Measurements from ENCODE around the gene SDK1.

Gene SDK1

GRCh38 chr7:3312583-3312982, 11.5 kb downstream of the SDK1 start:
- no peaks in the 10 kb centered on the region for H3K9me3 ChIP-seq (ENCODE audit: insufficient read depth, low read length, severe bottlenecking)
- no peaks in the 10 kb centered on the region for H3K79me2 ChIP-seq (ENCODE audit: insufficient read depth, low read length)
- no peaks in the 10 kb centered on the region for H3K4me1 ChIP-seq (ENCODE audit: insufficient read depth, low read length)
- no peak for ATAC-seq (ENCODE audit: insufficient read depth, low read depth)
- no peak overlapping the region for H3K4me2 ChIP-seq (ENCODE audit: insufficient read depth, low read length)
- no peak overlapping the region for H3K27ac ChIP-seq (ENCODE audit: low read length)
- H3K4me3 ChIP-seq (ENCODE audit: low read depth in 1 of 2, low read length in 2 of 2), result no peak overlapping the region
- H3K9ac ChIP-seq (ENCODE audit: low read depth, low read length), result no peak overlapping the region
- H2AFZ ChIP-seq (ENCODE audit: low read depth, low read length), result no peak overlapping the region
- H3K27me3 ChIP-seq (ENCODE audit: insufficient read depth, low read length, poor library complexity), result peaks cover 26% of the 10 kb centered on the region
- DNase-seq, result no peak
- no peaks in the 10 kb centered on the region for H3K36me3 ChIP-seq (ENCODE audit: insufficient read depth, low read length)
- TF ChIP-seq EZH2 (IDR thresholded peaks at IDR 0.05; ENCODE audit: borderline replicate concordance, low read depth, low read length, severe bottlenecking), result no peak
- TF ChIP-seq CTCF (IDR thresholded peaks at IDR 0.05; ENCODE audit: borderline replicate concordance, extremely low read depth, low read length, poor library complexity, severe bottlenecking), result no peak
- H4K20me1 ChIP-seq (ENCODE audit: insufficient read depth, low read length), result no peaks in the 10 kb centered on the region

GRCh38 chr7:3318874-3319273, 17.8 kb downstream of the SDK1 start:
- no peak for TF ChIP-seq EZH2 (IDR thresholded peaks at IDR 0.05; ENCODE audit: borderline replicate concordance, low read depth, low read length, severe bottlenecking)
- TF ChIP-seq CTCF (IDR thresholded peaks at IDR 0.05; ENCODE audit: borderline replicate concordance, extremely low read depth, low read length, poor library complexity, severe bottlenecking), result no peak
- Histone ChIP-seq H3K36me3 (ENCODE audit: insufficient read depth, low read length) (no peaks in the 10 kb centered on the region), H3K4me2 (ENCODE audit: insufficient read depth, low read length) (no peak overlapping the region), H3K27me3 (ENCODE audit: insufficient read depth, low read length, poor library complexity) (peaks cover 33% of the 10 kb centered on the region), H4K20me1 (ENCODE audit: insufficient read depth, low read length) (no peaks in the 10 kb centered on the region), H3K4me3 (ENCODE audit: low read depth in 1 of 2, low read length in 2 of 2) (no peak overlapping the region), H3K4me1 (ENCODE audit: insufficient read depth, low read length) (no peaks in the 10 kb centered on the region), H3K9ac (ENCODE audit: low read depth, low read length) (no peak overlapping the region), H2AFZ (ENCODE audit: low read depth, low read length) (no peak overlapping the region), H3K79me2 (ENCODE audit: insufficient read depth, low read length) (no peaks in the 10 kb centered on the region), H3K9me3 (ENCODE audit: insufficient read depth, low read length, severe bottlenecking) (no peaks in the 10 kb centered on the region), H3K27ac (ENCODE audit: low read length) (no peak overlapping the region)
- DNase-seq (no peak), ATAC-seq (ENCODE audit: insufficient read depth, low read depth) (no peak)

- Histone ChIP-seq H3K36me3 (ENCODE audit: insufficient read depth, low read length) (no peaks in the 10 kb centered on the region), H3K27ac (ENCODE audit: low read length) (no peak overlapping the region), H3K9me3 (ENCODE audit: insufficient read depth, low read length, severe bottlenecking) (no peaks in the 10 kb centered on the region), H3K4me1 (ENCODE audit: insufficient read depth, low read length) (no peaks in the 10 kb centered on the region), H2AFZ (ENCODE audit: low read depth, low read length) (no peak overlapping the region), H3K4me3 (ENCODE audit: low read depth in 1 of 2, low read length in 2 of 2) (no peak overlapping the region), H3K9ac (ENCODE audit: low read depth, low read length) (no peak overlapping the region), H4K20me1 (ENCODE audit: insufficient read depth, low read length) (no peaks in the 10 kb centered on the region), H3K79me2 (ENCODE audit: insufficient read depth, low read length) (no peaks in the 10 kb centered on the region), H3K27me3 (ENCODE audit: insufficient read depth, low read length, poor library complexity) (peaks cover 31% of the 10 kb centered on the region), H3K4me2 (ENCODE audit: insufficient read depth, low read length) (no peak overlapping the region)
- ATAC-seq (ENCODE audit: insufficient read depth, low read depth) (no peak), DNase-seq (no peak)
- TF ChIP-seq EZH2 (IDR thresholded peaks at IDR 0.05; ENCODE audit: borderline replicate concordance, low read depth, low read length, severe bottlenecking) (no peak), CTCF (IDR thresholded peaks at IDR 0.05; ENCODE audit: borderline replicate concordance, extremely low read depth, low read length, poor library complexity, severe bottlenecking) (no peak)
Measured at GRCh38 chr7:3321206-3321605, 20.2 kb downstream of the SDK1 start.

GRCh38 chr7:3321745-3322144, 20.7 kb downstream of the SDK1 start:
- H3K27me3 ChIP-seq (ENCODE audit: insufficient read depth, low read length, poor library complexity), result peaks cover 26% of the 10 kb centered on the region
- H3K27ac ChIP-seq (ENCODE audit: low read length), result no peak overlapping the region
- no peaks in the 10 kb centered on the region for H3K79me2 ChIP-seq (ENCODE audit: insufficient read depth, low read length)
- no peaks in the 10 kb centered on the region for H3K4me1 ChIP-seq (ENCODE audit: insufficient read depth, low read length)
- DNase-seq (no peak), ATAC-seq (ENCODE audit: insufficient read depth, low read depth) (no peak)
- no peak overlapping the region for H3K4me2 ChIP-seq (ENCODE audit: insufficient read depth, low read length)
- H3K9ac ChIP-seq (ENCODE audit: low read depth, low read length), result no peak overlapping the region
- TF ChIP-seq EZH2 (IDR thresholded peaks at IDR 0.05; ENCODE audit: borderline replicate concordance, low read depth, low read length, severe bottlenecking) (no peak), CTCF (IDR thresholded peaks at IDR 0.05; ENCODE audit: borderline replicate concordance, extremely low read depth, low read length, poor library complexity, severe bottlenecking) (no peak)
- no peaks in the 10 kb centered on the region for H3K9me3 ChIP-seq (ENCODE audit: insufficient read depth, low read length, severe bottlenecking)
- H3K36me3 ChIP-seq (ENCODE audit: insufficient read depth, low read length), result no peaks in the 10 kb centered on the region
- H2AFZ ChIP-seq (ENCODE audit: low read depth, low read length), result no peak overlapping the region
- no peaks in the 10 kb centered on the region for H4K20me1 ChIP-seq (ENCODE audit: insufficient read depth, low read length)
- no peak overlapping the region for H3K4me3 ChIP-seq (ENCODE audit: low read depth in 1 of 2, low read length in 2 of 2)
